Activated CD8-positive, alpha-beta memory T cell treated with anti-CD3 and anti-CD28 coated beads for 24 hours (primary cell): ENCODE measurements around the gene ITGA8.
A peak's percentile ranks its signal among the peaks of the same experiment; 100 is the strongest.
"Not testable (repeated sequence)": the region's sequence is repeated elsewhere in the genome, so short reads cannot be mapped to it uniquely, and the experiment has no call there.

Experiments used
- DNase-seq: peaks from one replicate; pipeline ENCODE4 v3.0.0-alpha.2; 2020

The ITGA8 gene

DNA sequence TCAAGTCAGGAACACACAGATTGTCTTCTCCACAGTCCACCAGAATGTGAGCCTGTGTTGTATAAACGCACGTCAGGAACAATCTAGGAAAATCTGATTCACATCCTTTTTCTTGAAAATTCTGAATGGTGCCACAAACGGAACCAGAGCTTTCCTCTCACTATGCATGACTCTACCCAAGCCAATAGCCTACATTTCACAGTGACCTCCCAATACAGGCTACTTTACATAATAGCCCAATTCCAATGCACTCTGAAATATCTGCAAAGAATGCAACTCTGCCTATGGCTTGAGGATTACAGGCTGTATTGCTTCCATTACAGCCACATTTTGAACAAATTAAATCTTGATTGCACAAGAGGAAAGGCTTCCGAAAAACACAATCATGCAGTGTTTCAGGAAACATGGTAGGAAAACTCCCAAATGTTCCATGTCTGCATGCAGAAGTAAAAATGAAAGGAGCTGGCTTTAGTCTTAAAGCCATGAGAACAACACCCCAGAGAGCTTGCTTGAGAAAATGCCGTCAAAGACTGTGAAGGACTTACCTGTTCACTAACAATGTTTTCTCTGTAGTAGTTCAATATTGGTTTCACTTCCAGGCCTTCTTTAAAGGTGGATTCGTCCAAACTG lies 113.9 kb downstream of the ITGA8 start:
- no peak for DNase-seq

GRCh38 chr10:15603446-15604011 lies 116.2 kb downstream of the ITGA8 start:
- DNase-seq: no peak

DNA sequence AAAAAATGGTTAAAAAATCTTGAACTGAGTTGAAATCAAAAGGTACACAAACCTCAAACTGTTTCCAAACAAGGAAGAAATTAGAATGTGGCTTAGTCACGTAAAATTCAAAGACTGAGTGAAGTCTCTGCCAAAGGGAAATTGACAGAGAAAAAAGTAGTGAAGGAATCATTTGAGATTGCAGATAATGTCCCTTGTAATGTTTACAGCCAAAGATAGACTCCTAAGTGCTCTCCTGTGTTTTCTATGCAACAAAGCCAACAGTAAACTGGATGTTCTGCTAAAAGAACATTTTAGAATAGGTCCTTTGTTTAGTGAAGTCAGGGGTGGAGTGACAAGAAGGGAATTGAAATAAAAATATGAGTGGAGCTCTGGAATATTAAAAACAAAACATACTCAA lies 117.9 kb downstream of the ITGA8 start:
- DNase-seq: no peak

DNA sequence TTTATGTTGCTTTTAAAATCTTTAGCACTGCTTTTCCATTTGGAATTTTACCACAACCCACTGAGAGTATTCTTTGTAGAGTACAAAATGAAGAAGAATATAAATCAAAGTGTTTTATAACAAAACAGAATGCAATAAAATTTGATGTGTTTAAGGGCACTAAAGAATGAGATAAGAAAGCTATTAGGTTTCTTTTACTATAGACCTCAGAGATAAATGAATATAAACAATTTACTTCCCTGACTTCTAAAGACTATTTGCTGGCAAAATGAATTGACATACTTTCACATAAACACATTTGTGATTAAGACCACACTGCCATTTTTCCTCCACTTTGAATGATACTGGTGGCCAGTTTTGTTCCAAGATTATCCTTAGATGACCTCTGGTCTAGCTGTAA lies 124.5 kb downstream of the ITGA8 start:
- no peak for DNase-seq

DNA sequence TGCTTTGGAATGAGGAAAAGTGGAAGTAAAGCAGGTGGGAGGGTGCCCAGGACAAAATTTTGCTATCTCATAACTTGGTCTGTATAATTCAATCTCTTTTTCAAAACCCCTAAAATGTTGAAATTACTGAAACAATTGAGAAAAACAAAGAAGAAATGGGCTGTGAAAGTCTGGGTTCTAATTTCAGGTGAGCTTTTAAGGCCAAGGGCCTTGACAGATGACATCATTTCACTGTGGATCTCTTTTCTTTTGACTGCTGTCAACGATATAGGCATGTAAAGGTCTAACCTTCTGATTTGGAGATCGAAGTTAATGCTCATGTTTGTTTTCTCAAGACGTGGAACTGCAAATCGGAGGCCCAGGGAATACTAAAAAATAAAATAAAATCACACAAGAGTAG lies 127.8 kb downstream of the ITGA8 start:
- no peak for DNase-seq

DNA sequence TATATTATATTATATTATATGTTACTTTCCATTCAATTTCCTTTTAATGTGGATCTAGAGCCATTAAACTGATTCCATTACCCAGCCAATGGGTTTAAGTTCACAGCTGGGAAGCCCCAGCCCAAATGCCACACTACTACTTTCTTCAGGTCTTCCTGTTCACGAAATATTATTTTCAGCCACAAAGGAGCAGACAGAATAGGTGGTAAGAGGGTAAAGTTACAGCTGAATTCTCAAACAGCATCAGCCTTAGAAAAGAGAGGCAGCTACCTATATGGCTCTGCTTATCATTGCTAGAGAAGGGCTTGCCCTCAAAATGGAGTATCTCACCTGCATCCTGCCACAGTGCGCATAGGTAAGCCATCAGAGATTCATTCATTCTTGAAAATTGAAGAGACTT lies 128.3 kb downstream of the ITGA8 start:
- DNase-seq: no peak

- DNase-seq: no peak
Observed at GRCh38 chr10:15588635-15589508, 130.8 kb downstream of the ITGA8 start.

GRCh38 chr10:15588151-15588550 lies 131.6 kb downstream of the ITGA8 start:
- no peak for DNase-seq

- DNase-seq: no peak
Observed at GRCh38 chr10:15587271-15587670, 132.5 kb downstream of the ITGA8 start.

DNA sequence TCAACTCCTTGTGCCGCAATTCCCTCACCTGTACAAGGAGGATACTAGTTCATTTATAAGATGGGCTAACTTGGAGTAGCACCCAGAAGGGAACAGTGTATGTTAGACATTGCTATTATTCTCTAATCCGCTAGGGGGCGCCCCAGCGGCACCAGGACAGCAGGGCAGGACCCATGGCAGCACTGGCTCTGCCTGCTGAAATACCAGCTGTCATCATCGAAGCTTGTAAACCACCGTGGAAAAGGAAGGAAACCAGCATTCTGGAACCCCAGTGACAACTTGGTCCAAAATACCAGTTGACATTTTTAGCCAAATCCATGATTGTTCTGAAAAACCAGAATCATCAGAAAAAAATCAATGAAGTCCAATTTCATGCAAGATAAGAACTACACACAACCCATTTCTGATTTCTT lies 134.4 kb downstream of the ITGA8 start:
- DNase-seq: peak; percentile 60

DNA sequence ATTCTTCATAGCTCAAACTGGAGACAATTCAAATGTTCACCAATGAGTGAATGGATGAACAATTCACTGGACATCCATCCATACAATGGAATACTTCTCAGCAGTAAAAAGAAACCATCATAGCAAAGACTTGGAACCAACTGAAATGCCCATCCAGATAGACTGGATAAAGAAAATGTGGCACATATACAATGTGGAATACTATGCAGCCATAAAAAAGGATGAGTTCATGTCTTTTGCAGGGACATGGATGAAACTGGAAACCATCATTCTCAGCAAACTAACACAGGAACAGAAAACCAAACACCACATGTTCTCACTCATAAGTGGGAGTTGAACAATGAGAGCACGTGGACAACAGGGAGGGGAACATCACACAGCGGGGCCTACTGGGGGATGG lies 136.8 kb downstream of the ITGA8 start:
- DNase-seq: not testable (repeated sequence)

GRCh38 chr10:15579605-15580004 lies 140.1 kb downstream of the ITGA8 start:
- DNase-seq: no peak

GRCh38 chr10:15572531-15573045 lies 147.1 kb downstream of the ITGA8 start:
- no peak for DNase-seq

DNA sequence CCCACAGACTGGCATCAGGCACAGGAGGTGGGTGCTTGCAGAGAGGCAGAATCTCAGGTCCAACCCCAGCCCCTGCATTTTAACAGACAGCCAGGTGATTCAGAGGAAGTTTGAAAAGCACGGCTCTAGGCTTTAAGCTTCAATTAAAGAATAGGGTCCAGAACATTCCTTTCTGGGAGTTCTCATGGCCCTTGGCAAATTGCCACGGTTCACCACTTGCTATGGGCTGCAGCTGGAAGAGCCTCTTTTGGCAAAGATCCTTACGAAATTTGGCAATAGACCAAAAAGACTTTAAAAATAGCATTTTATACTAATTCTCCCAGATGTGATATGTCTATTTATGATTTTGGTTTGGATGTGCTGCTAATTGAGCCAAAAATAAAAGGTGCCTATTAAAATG lies 148.1 kb downstream of the ITGA8 start:
- no peak for DNase-seq

DNA sequence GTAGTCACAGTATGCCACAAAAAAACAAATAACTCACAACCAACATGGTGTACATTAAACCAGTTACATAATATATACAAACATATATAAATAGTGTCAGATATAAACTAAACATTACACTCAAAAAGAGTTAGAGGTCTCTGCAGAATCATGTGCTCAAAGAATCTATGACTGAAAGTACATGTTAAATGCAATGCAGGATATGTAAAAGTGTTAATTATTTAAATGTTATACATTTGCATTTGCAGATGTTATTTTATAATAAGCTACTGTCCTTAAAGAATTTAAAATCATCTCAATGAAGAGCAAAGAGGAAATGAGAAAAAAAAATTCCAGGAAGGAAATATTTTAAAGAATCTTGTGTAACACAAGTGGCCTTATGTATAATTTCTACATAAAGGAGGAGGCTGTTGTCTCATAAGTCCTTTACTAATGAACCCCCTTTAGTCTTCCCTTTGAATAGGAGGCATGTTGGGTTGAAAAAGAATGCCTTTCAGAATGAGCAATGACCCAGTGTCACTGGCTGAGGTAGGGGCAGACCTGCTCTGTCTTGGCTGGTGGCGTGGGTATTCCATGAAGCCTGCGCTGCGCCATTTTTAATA lies 148.9 kb downstream of the ITGA8 start:
- no peak for DNase-seq

GRCh38 chr10:15567952-15568351 lies 151.8 kb downstream of the ITGA8 start:
- DNase-seq: no peak

GRCh38 chr10:15563246-15563645 lies 156.5 kb downstream of the ITGA8 start:
- DNase-seq: no peak

DNA sequence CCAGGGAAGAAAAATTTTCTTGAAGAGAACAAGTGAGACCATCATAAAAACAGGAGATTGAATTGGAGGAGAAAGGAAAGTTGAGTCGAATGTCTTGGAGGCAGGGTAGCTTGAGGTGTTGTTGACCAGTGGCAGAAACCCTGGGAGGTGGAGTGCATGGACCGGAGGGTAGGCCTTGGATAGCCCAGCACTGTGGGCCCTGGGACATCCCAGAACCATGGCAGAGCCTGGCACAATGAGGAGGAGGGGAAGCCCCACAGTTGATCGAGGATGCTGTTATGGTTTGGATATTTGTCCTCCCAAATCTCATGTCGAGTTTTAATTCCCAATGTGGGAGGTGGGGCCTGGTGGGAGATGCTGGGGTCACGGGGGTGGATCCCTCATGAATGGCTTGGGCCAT lies 157.1 kb downstream of the ITGA8 start:
- DNase-seq: no peak

DNA sequence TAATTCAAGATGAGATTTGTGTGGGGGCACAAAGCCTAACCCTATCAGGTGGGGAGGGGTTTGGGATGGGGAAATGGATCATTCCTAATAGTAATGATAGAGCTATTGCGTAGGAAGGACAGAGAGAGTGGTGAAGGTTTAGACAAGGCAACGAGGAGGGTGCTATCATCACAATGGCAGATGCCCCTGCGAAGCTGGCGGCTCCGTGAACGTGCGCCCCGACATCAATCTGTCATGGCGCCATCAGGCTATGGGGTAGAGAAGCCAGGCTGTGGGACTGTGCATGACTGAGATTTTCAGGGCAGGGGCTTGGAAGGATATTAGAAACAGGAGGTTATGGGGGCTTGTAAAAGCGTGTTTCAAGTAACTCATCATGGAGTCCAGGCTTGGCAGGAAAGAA lies 157.6 kb downstream of the ITGA8 start:
- DNase-seq: no peak

- DNase-seq: no peak
Observed at GRCh38 chr10:15558136-15558535, 161.6 kb downstream of the ITGA8 start.

DNA sequence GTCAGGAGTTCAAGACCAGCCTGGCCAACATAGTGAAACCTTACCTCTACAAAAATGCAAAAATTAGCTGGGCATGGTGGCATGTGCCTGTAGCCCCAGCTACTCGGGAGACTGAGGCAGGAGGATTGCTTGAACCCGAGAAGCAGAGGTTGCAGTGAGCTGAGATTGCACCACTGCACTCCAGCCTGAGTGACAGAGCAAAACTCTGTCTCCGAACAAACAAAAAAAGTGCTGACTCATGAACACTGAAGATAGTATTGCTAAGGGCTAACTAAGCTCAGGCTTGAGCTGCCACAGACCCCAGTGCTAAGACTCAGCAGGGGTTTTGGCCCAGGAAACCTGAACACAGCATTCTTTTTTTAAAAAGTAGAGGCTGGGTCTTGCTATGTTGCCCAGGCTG lies 162.6 kb downstream of the ITGA8 start:
- not testable (repeated sequence) for DNase-seq

GRCh38 chr10:15550950-15551349 lies 168.8 kb downstream of the ITGA8 start:
- DNase-seq: no peak

- DNase-seq: no peak
Observed at GRCh38 chr10:15548331-15548730, 171.4 kb downstream of the ITGA8 start.

DNA sequence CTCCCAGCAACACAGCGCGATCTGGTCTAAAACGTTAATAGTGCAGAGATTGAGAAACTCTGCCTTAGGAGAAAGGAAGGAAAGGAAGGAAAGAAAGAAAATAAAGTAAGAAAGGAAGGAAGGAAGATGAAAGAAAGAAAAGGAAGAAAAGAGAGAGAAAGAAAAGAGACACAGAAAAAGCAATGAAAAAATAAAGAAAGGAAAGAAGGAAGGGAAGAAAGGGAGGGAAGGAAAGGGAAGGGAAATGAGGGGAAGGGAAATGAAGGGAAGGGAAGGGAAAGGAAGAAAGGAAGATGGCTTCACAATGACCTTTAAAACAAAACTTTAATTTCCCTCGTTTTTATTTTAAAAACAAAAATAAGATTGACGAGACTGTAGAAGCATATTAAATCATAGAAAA lies 173.1 kb downstream of the ITGA8 start:
- no peak for DNase-seq
